Measurements from ENCODE around the gene FAM177B.

GRCh38 chr1:222759451-222760035 is 22.5 kb downstream of the FAM177B start:
- TF ChIP-seq, protein P1, sequence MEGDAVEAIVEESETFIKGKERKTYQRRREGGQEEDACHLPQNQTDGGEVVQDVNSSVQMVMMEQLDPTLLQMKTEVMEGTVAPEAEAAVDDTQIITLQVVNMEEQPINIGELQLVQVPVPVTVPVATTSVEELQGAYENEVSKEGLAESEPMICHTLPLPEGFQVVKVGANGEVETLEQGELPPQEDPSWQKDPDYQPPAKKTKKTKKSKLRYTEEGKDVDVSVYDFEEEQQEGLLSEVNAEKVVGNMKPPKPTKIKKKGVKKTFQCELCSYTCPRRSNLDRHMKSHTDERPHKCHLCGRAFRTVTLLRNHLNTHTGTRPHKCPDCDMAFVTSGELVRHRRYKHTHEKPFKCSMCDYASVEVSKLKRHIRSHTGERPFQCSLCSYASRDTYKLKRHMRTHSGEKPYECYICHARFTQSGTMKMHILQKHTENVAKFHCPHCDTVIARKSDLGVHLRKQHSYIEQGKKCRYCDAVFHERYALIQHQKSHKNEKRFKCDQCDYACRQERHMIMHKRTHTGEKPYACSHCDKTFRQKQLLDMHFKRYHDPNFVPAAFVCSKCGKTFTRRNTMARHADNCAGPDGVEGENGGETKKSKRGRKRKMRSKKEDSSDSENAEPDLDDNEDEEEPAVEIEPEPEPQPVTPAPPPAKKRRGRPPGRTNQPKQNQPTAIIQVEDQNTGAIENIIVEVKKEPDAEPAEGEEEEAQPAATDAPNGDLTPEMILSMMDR (conservative IDR thresholded peaks at IDR 0.05 in 1 of 2, IDR thresholded peaks at IDR 0.05 in 1 of 2; ENCODE audit: low read depth in 1 of 2, low read length in 2 of 2), result no peak
- no peak for TF ChIP-seq EZH2 (IDR thresholded peaks at IDR 0.05; ENCODE audit: low read length, missing control alignments)

All from fibroblast of lung (primary cell).